ENCODE results near the gene LGALS7. TPM values are rescaled to one million over a fixed set of nuclear protein-coding genes. Genes with fewer than 3 reads are reported as not detected.

The LGALS7 gene
- polyA plus RNA-seq, 1 donor from 2014 or later = not detected

- TF ChIP-seq RAD21 (conservative IDR thresholded peaks at IDR 0.05) = no peak
- no peak for TF ChIP-seq MXI1 (conservative IDR thresholded peaks at IDR 0.05; ENCODE audit: poor library complexity, severe bottlenecking)
- no peak for TF ChIP-seq CTCF (IDR thresholded peaks at IDR 0.05; ENCODE audit: poor library complexity, severe bottlenecking)
- no peak for TF ChIP-seq EZH2 (IDR thresholded peaks at IDR 0.05; ENCODE audit: borderline replicate concordance, insufficient read depth, low read length, poor library complexity, severe bottlenecking)
- no peak for TF ChIP-seq TAF1 (IDR thresholded peaks at IDR 0.05; ENCODE audit: low read depth)
- no peak for TF ChIP-seq EP300 (conservative IDR thresholded peaks at IDR 0.05; ENCODE audit: poor library complexity, severe bottlenecking)
- no peak for TF ChIP-seq SMC3 (conservative IDR thresholded peaks at IDR 0.05; ENCODE audit: poor library complexity)
- no peak for TF ChIP-seq POLR2AphosphoS5 (IDR thresholded peaks at IDR 0.05)
- no peak for TF ChIP-seq REST (IDR thresholded peaks at IDR 0.05; ENCODE audit: borderline replicate concordance)
- Histone ChIP-seq H3K27me3 (ENCODE audit: insufficient read depth, low read depth, low read length) (no peaks in the 10 kb centered on the region), H3F3A (ENCODE audit: insufficient read depth, low read length, poor library complexity, severe bottlenecking) (no peaks in the 10 kb centered on the region), H3K27ac (ENCODE audit: low read length) (no peak overlapping the region), H4K20me1 (ENCODE audit: insufficient read depth) (no peaks in the 10 kb centered on the region), H3K36me3 (ENCODE audit: insufficient read depth, low read length) (no peaks in the 10 kb centered on the region), H3K9ac (ENCODE audit: low read length) (no peak overlapping the region), H3K9me2 (ENCODE audit: insufficient read depth, low read length) (no peaks in the 10 kb centered on the region), H3K79me2 (replicated peaks; ENCODE audit: insufficient read depth, low read length) (no peaks in the 10 kb centered on the region), H2AFZ (ENCODE audit: low read depth, low read length) (no peak overlapping the region), H3K4me3 (ENCODE audit: low read length) (no peak overlapping the region), H3K9me3 (ENCODE audit: low read length) (no peaks in the 10 kb centered on the region), H3K4me2 (ENCODE audit: low read length) (no peak overlapping the region)
Observed at GRCh38 chr19:38806371-38806770, 33.1 kb upstream of the LGALS7 start.

- Histone ChIP-seq H4K20me1 (ENCODE audit: insufficient read depth) (no peaks in the 10 kb centered on the region), H3K9me2 (ENCODE audit: insufficient read depth, low read length) (no peaks in the 10 kb centered on the region), H2AFZ (ENCODE audit: low read depth, low read length) (no peak overlapping the region), H3K36me3 (ENCODE audit: insufficient read depth, low read length) (no peaks in the 10 kb centered on the region), H3K9ac (ENCODE audit: low read length) (no peak overlapping the region), H3F3A (ENCODE audit: insufficient read depth, low read length, poor library complexity, severe bottlenecking) (no peaks in the 10 kb centered on the region), H3K27me3 (ENCODE audit: insufficient read depth, low read depth, low read length) (no peaks in the 10 kb centered on the region), H3K4me3 (ENCODE audit: low read length) (no peak overlapping the region), H3K27ac (ENCODE audit: low read length) (no peak overlapping the region), H3K4me2 (ENCODE audit: low read length) (no peak overlapping the region), H3K79me2 (replicated peaks; ENCODE audit: insufficient read depth, low read length) (no peaks in the 10 kb centered on the region), H3K9me3 (ENCODE audit: low read length) (no peaks in the 10 kb centered on the region)
- no peak for TF ChIP-seq CTCF (IDR thresholded peaks at IDR 0.05; ENCODE audit: poor library complexity, severe bottlenecking)
- no peak for TF ChIP-seq EP300 (conservative IDR thresholded peaks at IDR 0.05; ENCODE audit: poor library complexity, severe bottlenecking)
- TF ChIP-seq EZH2 (IDR thresholded peaks at IDR 0.05; ENCODE audit: borderline replicate concordance, insufficient read depth, low read length, poor library complexity, severe bottlenecking) = no peak
- no peak for TF ChIP-seq REST (IDR thresholded peaks at IDR 0.05; ENCODE audit: borderline replicate concordance)
- no peak for TF ChIP-seq SMC3 (conservative IDR thresholded peaks at IDR 0.05; ENCODE audit: poor library complexity)
- no peak for TF ChIP-seq POLR2AphosphoS5 (IDR thresholded peaks at IDR 0.05)
- no peak for TF ChIP-seq TAF1 (IDR thresholded peaks at IDR 0.05; ENCODE audit: low read depth)
- no peak for TF ChIP-seq RAD21 (conservative IDR thresholded peaks at IDR 0.05)
- TF ChIP-seq MXI1 (conservative IDR thresholded peaks at IDR 0.05; ENCODE audit: poor library complexity, severe bottlenecking) = no peak
Observed at GRCh38 chr19:38805180-38805579, 31.9 kb upstream of the LGALS7 start.

All from neural cell (in vitro differentiated cells).